HG03280 (cell line): ENCODE data around the gene CPD.

Source experiments
- ATAC-seq: cut with Tn5 transposase; IDR thresholded peaks from one replicate; pipeline ENCODE4 v1.9.1; 2021; ENCODE audit warnings: mild to moderate bottlenecking, moderate library complexity; ENCODE audit not compliant: unreplicated experiment

CPD gene

GRCh38 chr17:30483159-30483558 is 104.4 kb downstream of the CPD start:
- no peak for ATAC-seq

- ATAC-seq, result no peak
Measured at GRCh38 chr17:30493780-30494179, 115.1 kb downstream of the CPD start.

- ATAC-seq, result no peak
Measured at GRCh38 chr17:30495586-30495985, 116.9 kb downstream of the CPD start.

- ATAC-seq, result no peak
Measured at GRCh38 chr17:30503558-30503957, 124.8 kb downstream of the CPD start.

- ATAC-seq, result no peak
Measured at GRCh38 chr17:30505868-30506417, 127.2 kb downstream of the CPD start.

- no peak for ATAC-seq
Measured at GRCh38 chr17:30506481-30506880, 127.8 kb downstream of the CPD start.

- ATAC-seq, result no peak
Measured at GRCh38 chr17:30513346-30513745, 134.6 kb downstream of the CPD start.

- no peak for ATAC-seq
Measured at GRCh38 chr17:30514895-30515596, 136.3 kb downstream of the CPD start.

GRCh38 chr17:30517786-30518185 is 139.1 kb downstream of the CPD start:
- ATAC-seq, result no peak

GRCh38 chr17:30519166-30519565 is 140.4 kb downstream of the CPD start:
- no peak for ATAC-seq
